Neuron (in vitro differentiated cells): ENCODE results near the gene LAMB1.

Experiments used
- H2AFZ ChIP-seq: one replicate; pipeline ENCODE4 v1.6.1; 2013; ENCODE audit warnings: low read depth, mild to moderate bottlenecking, inconsistent platforms, low read length, moderate library complexity
- H3K27me3 ChIP-seq: one replicate; pipeline ENCODE4 v1.6.1; 2013; ENCODE audit warnings: low read length; ENCODE audit not compliant: insufficient read depth
- H3K36me3 ChIP-seq: one replicate; pipeline ENCODE4 v1.6.1; 2013; ENCODE audit warnings: low read length; ENCODE audit not compliant: insufficient read depth
- H3K4me1 ChIP-seq: one replicate; pipeline ENCODE4 v1.6.1; 2013; ENCODE audit warnings: low read length; ENCODE audit not compliant: insufficient read depth
- H3K4me3 ChIP-seq: 2 replicates; pipeline ENCODE4 v1.5.1; 2013; ENCODE audit warnings: mild to moderate bottlenecking, low read length, moderate library complexity
- H3K9me3 ChIP-seq: one replicate; pipeline ENCODE4 v1.6.1; 2013; ENCODE audit warnings: low read length

The LAMB1 gene

DNA sequence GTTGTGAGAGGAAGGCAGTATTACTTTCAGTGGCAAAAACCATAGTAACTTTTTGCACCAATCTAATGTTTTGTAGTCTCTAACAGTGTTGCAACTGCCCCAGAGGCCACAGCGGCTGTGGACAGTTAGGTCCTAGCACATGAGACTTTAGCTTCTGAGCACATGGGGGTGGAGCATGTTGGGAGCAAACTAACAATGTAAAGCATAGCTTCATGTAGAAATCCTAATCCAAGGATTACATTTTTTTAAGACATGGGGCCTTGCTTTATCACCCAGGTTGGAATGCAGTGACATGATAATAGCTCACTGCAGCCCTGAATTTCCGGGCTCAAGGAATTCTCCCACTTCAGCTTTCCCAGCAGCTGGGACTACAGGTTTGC, 49.0 kb downstream of the LAMB1 start:
- Histone ChIP-seq H3K36me3 (no peaks in the 10 kb centered on the region), H3K9me3 (no peaks in the 10 kb centered on the region), H3K4me1 (peaks cover 26% of the 10 kb centered on the region), H2AFZ (no peak overlapping the region), H3K4me3 (no peak overlapping the region), H3K27me3 (no peaks in the 10 kb centered on the region)

DNA sequence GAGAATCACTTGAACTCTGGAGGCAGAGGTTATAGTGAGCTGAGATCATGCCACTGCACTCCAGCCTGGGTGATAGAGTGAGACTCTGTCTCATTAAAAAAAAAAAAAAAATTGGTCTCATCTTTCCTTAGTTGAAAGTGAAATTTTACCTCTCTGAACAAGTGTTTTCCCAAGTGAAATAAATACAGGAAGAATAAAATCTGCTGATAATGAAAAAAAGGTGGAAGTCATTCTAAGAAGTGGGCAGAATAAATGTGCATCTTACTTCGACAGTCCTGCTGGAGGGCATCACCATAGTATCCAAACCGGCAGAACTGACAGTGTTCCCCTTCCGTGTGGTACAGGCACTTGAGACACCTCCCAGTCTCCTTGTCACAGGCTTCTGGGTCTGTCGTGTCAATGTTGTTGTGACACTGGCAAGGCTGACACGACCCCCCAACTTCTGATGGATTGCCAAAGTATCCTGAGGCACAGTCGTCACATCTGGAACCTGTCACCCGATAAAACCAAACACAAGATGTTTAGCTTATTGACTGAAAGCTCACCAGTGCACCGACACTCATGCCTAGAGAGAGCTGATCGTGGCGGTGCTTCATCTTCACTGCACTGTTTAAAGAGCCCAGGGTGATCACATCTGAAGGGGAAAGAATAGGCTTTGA, 49.6 kb downstream of the LAMB1 start:
- H3K4me3 ChIP-seq, result no peak overlapping the region
- H3K9me3 ChIP-seq, result no peaks in the 10 kb centered on the region
- H3K27me3 ChIP-seq, result no peaks in the 10 kb centered on the region
- no peaks in the 10 kb centered on the region for H3K36me3 ChIP-seq
- H2AFZ ChIP-seq, result no peak overlapping the region
- peaks cover 31% of the 10 kb centered on the region for H3K4me1 ChIP-seq

DNA sequence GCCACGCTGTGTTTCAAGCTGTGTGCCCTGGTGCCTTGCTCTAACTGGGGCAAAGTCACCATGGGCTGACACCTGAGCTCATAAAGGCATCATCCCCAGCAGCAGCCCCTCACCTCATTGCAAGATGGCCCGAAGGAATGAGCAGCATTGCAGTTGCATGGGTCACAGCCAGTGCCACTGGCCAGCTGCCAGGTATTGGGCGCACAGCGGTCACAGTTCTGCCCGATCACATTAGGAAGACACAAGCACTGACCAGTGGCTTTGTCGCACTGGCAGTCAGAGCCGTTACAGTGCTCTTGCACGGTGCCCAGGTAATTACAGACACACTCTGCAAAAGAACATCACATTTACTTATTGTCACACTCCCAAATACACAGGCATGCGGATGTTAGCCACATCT, 51.1 kb downstream of the LAMB1 start:
- no peaks in the 10 kb centered on the region for H3K27me3 ChIP-seq
- H3K4me1 ChIP-seq, result peaks cover 39% of the 10 kb centered on the region
- H2AFZ ChIP-seq, result no peak overlapping the region
- H3K4me3 ChIP-seq, result no peak overlapping the region
- H3K9me3 ChIP-seq, result no peaks in the 10 kb centered on the region
- no peaks in the 10 kb centered on the region for H3K36me3 ChIP-seq

DNA sequence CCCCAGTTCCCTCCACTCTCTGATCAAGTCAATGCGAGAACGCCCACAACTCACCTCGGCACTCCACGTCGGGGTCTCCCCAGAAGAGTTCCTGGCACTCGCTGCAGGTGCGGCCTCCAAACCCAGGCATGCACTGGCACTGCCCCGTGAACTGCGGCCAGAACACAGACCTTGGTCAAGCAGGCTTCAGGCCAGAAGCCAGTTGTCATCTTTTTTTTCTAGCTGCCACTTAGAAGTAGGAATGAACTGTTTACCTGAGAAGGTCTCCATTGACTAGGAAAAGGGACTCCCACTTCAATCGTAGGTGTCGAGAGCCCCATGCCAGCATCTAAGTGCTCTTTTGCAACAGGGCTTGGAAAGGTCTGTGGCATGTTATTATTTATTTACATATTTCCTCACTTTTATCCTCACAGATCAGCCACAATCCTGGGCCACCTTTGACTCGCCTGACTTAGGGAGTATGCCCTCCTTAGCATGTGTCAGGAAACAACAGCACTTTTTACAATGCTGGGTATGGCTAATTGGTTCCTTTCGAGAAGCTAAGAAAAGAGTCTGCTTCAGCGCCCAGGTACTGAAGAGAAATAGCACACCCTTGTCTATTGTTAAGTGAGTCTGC, 51.7 kb downstream of the LAMB1 start:
- Histone ChIP-seq H3K4me1 (peaks cover 41% of the 10 kb centered on the region), H3K4me3 (no peak overlapping the region), H3K27me3 (no peaks in the 10 kb centered on the region), H3K9me3 (no peaks in the 10 kb centered on the region), H3K36me3 (no peaks in the 10 kb centered on the region), H2AFZ (no peak overlapping the region)

DNA sequence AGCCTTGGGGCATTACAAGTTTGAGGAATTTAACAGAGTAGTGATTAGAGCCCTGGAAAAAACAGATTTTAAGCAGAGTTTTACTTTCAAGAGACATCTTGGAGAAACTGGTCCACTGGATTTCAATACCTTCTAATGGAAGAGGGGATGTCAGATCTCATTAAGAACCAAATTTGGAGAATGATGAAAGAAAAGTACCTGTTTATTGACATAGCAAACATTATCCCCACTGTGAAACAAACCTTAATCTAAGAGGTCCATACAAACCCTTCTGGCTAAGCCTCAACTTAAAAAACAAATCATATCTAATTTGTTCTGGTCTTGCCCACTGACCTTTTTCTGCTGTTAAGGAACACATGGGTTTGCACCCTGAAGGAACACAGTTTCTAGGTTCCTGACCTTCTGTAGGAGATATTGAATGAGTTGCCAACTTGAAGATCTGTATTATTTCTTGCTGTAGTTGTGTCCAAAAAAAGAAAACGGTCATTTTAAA, 53.5 kb downstream of the LAMB1 start:
- H2AFZ ChIP-seq, result no peak overlapping the region
- H3K4me1 ChIP-seq, result peaks cover 38% of the 10 kb centered on the region
- no peaks in the 10 kb centered on the region for H3K9me3 ChIP-seq
- no peaks in the 10 kb centered on the region for H3K27me3 ChIP-seq
- no peaks in the 10 kb centered on the region for H3K36me3 ChIP-seq
- no peak overlapping the region for H3K4me3 ChIP-seq

DNA sequence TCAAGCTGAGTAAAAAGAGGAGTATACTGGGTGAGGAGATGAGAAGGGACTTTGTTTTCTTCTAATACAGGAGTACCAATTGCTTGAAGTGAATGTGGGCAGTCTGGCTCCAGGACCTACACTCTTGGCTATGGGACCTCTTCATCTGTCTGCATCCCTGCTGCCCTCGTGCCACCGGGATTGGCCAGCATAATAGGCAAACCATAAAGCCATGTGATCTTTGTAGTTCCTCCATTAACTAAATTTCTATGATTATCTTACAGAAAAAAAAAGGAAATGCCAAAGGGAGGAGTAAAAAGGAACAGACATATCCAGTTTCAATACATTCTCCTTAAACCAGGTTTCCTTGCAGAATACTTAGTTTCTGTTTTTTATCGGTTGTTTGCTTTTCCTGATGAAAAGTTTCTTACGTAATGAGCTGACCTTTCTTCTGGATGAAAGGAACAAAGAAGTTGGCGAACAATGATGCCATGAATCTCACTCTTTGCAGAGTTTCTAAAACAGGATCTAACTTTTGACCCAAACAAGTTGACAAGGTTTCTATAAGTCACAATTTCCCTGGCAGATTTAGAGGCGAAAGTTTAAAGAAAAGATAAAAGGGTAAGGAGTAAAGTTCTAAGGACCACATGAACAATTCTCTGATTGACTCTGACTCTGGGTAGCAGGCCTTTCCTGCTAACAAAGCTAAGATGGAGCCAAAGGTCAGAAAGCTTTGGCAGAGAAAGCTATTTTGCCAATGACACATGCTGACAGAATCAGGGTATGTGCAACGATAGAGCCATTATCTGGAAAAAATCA, 54.1 kb downstream of the LAMB1 start:
- Histone ChIP-seq H3K36me3 (no peaks in the 10 kb centered on the region), H2AFZ (peak overlapping the region; percentile 12)

DNA sequence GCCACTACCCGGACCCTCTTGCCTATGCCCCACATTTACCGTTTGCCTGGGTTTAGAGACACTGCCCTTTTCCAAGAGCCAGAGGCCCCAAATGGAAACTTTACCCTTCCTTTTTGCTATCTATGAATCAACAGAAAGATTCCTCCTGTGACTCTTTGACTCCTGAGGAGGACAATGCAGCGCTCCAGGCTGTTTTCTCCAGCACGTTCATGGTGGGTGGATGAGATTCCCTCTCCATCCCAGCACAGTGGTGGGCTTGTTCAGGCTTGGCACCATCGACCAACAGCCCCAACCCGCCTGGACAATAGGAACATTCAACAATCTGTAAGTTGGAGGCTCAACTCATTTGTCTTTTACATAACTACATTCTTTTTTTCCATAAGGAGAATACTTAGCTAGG, 56.1 kb downstream of the LAMB1 start:
- no peak overlapping the region for H3K4me3 ChIP-seq
- peaks cover 29% of the 10 kb centered on the region for H3K4me1 ChIP-seq
- no peaks in the 10 kb centered on the region for H3K9me3 ChIP-seq
- H3K36me3 ChIP-seq, result no peaks in the 10 kb centered on the region
- H2AFZ ChIP-seq, result no peak overlapping the region
- no peaks in the 10 kb centered on the region for H3K27me3 ChIP-seq

More for the DNA sequence above, 54.1 kb downstream of the LAMB1 start:
- Histone ChIP-seq H3K4me3 (no peak overlapping the region), H3K9me3 (no peaks in the 10 kb centered on the region), H3K27me3 (no peaks in the 10 kb centered on the region), H3K4me1 (peaks cover 38% of the 10 kb centered on the region)

DNA sequence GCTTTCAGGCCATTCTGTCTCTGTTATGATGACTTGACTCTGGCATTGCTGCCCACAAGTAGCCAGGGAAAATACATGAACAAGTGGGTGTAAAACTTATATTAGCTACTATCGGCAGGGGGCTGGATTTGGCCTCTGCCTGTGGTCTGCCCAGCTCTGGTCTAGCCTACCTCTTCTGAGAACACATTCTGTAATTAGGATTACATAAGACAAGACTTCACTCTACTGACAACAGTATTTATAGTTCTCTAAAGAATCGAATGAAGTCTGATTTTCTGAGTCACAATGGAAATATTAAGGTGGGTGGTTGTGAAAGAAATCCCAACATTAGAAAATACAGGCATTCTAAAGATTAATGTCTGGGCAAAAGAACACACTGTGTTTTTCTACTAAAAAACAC, 56.5 kb downstream of the LAMB1 start:
- H3K4me3 ChIP-seq, result no peak overlapping the region
- no peaks in the 10 kb centered on the region for H3K9me3 ChIP-seq
- H3K27me3 ChIP-seq, result no peaks in the 10 kb centered on the region
- H3K36me3 ChIP-seq, result no peaks in the 10 kb centered on the region
- H3K4me1 ChIP-seq, result peaks cover 27% of the 10 kb centered on the region
- H2AFZ ChIP-seq, result no peak overlapping the region

DNA sequence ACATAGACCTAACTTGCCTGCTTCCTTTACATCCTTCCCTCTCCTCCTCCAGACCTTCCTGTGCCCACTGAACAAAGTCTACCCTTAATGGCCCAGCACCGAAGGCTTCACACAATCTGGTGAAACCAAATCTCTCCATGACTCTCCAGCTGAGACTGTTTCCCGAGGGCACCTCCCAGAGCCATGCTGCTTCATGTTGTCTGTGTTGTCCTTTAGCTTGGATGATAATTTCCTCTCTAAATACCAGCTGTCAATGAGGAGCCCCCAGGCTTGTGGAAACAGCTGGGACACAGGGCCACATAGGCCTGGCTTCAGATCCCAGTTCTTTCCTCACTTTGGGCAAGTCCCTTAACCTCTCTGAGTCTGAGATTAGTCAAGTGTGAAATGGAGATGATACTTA, 57.6 kb downstream of the LAMB1 start:
- Histone ChIP-seq H3K4me3 (no peak overlapping the region), H3K36me3 (peaks cover 6% of the 10 kb centered on the region), H3K4me1 (peaks cover 25% of the 10 kb centered on the region), H2AFZ (no peak overlapping the region), H3K27me3 (no peaks in the 10 kb centered on the region), H3K9me3 (peaks cover 2% of the 10 kb centered on the region)

DNA sequence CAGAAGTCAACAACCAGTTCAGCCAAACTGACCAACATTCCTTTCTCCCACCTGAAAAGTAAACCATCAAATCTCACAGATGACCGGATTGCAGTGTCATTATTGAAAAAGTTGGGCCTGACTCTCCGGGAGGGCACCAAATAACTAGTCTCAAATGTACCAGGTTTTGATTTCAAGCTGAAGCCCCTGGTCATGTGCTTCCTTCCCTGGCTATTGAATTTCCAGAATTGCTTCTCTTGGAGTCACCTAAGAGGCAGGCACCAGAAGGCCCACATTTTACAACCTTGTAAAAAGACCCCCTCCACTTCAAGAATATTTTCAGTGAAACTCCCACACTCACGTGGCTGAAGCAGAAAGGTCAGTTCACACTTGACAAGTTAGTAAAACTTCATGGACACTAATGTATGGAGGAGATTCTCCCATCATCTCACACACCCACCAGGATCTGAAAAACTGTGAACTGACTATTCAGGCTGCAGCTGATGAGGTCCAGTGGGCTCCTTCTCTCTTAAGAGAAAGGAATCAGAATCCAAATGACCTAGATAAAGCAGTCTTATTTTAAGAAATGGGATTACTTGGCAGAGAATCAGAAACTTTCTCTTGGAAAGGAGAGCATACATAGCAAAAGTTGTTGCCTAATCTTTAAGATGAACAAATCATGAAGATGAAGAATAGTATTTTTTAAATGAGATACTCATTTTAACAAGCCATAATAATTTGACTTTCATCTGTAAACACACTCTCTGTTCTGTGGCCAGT, 58.4 kb downstream of the LAMB1 start:
- Histone ChIP-seq H2AFZ (no peak overlapping the region), H3K4me1 (peaks cover 22% of the 10 kb centered on the region), H3K4me3 (no peak overlapping the region), H3K36me3 (peaks cover 10% of the 10 kb centered on the region), H3K9me3 (peaks cover 2% of the 10 kb centered on the region), H3K27me3 (no peaks in the 10 kb centered on the region)

DNA sequence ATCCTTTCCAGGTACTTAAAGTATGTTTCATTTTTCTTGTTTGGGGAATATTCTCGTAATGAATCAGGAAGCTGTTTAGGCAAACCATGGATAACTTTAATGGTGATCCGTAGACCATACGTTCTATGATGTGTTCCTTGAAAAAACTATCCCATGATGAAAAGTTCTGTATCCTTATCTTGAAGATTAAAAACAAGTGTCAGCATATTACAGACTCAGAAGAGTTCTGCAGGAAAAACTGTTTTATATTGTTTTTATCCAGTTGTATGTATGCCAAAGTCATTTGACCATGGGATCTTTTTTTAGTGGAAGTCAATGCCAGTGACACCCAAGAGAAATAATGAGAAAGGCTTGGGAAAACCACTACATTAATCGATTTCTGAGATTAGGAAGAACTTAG, 59.9 kb downstream of the LAMB1 start:
- peaks cover 2% of the 10 kb centered on the region for H3K9me3 ChIP-seq
- peaks cover 10% of the 10 kb centered on the region for H3K36me3 ChIP-seq
- H3K4me1 ChIP-seq, result peaks cover 8% of the 10 kb centered on the region
- H3K4me3 ChIP-seq, result no peak overlapping the region
- no peak overlapping the region for H2AFZ ChIP-seq
- H3K27me3 ChIP-seq, result no peaks in the 10 kb centered on the region

DNA sequence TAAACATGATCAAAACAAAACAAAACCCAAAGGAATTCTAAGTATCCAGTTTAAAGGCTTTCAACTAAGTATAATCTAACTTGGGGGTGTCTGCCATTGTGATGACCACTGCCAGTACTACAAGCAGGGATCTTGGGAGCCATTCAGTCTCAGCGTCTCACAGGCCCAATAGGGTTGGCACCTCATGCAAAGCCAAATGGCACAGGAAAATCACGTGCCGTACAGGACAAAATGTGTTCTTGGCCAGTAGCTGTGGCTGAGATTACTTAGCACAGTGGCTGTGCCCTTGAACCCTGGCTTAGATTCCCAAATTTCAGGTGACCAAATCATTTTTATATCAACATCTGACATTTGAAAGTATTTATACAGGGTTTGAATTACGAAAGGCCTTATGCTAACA, 62.0 kb downstream of the LAMB1 start:
- Histone ChIP-seq H2AFZ (no peak overlapping the region), H3K9me3 (peaks cover 2% of the 10 kb centered on the region), H3K4me3 (no peak overlapping the region), H3K4me1 (no peaks in the 10 kb centered on the region), H3K36me3 (peaks cover 10% of the 10 kb centered on the region), H3K27me3 (no peaks in the 10 kb centered on the region)
